Left ventricle myocardium inferior (tissue), 1 donor: ENCODE results near the gene C19orf67. TPM values are rescaled to one million over a fixed set of nuclear protein-coding genes. Genes with fewer than 3 reads are reported as not detected.

ENCODE experiments used
- DNase-seq: peaks from one replicate; pipeline ENCODE4 v3.0.0-alpha.2; 2020
- H3K27ac ChIP-seq: fragments of 200-600 bp; replicated peaks from 2 replicates; pipeline ENCODE4 v1.8.0; 2021
- H3K27me3 ChIP-seq: fragments of 200-600 bp; 2 replicates; pipeline ENCODE4 v1.8.0; 2021; ENCODE audit warnings: low read depth
- H3K36me3 ChIP-seq: fragments of 200-600 bp; 2 replicates; pipeline ENCODE4 v1.8.0; 2021
- H3K4me1 ChIP-seq: fragments of 200-600 bp; 2 replicates; pipeline ENCODE4 v1.8.0; 2021
- H3K4me3 ChIP-seq: fragments of 200-600 bp; 2 replicates; pipeline ENCODE4 v1.8.0; 2021; ENCODE audit warnings: mild to moderate bottlenecking, moderate library complexity
- H3K9me3 ChIP-seq: fragments of 200-600 bp; replicated peaks from 2 replicates; pipeline ENCODE4 v1.8.0; 2021
- CTCF ChIP-seq: fragments of 200-600 bp; IDR thresholded peaks from 2 replicates; pipeline ENCODE4 v1.8.0; 2021; ENCODE audit warnings: antibody characterized with exemption, mild to moderate bottlenecking, borderline replicate concordance
- intact Hi-C: fragments of 100-400 bp; cut with micrococcal nuclease; formaldehyde crosslinking; loops from one replicate; pipeline ENCODE4 v1.11.0; 2022
- total RNA-seq: library from RNA; stranded (reverse); fragmentation: NEBNext Ultra II Directional; extraction: Animal tissue kit (Norgen Biotek cat#: 25700); gene quantifications from one replicate; pipeline ENCODE4 v1.2.1, GENCODE V29; 2021
- donor health status: DM: no; HTN: yes; CAD: no; lungs with severe emphysema.

The C19orf67 gene
- total RNA-seq, 1 donor from 2014 or later = not detected

GRCh38 chr19:14120497-14120780 lies 34.9 kb upstream of the C19orf67 start:
- intact Hi-C loops = no loop called here
- no peaks in the 10 kb centered on the region for H3K27me3 ChIP-seq
- TF ChIP-seq CTCF = no peak
- peak overlapping the region; percentile 100 for H3K27ac ChIP-seq
- peaks cover 43% of the 10 kb centered on the region for H3K4me1 ChIP-seq
- H3K36me3 ChIP-seq = no peaks in the 10 kb centered on the region
- H3K9me3 ChIP-seq = no peaks in the 10 kb centered on the region
- no peak for DNase-seq
- H3K4me3 ChIP-seq = no peak overlapping the region

- H3K4me3 ChIP-seq = peak overlapping the region; percentile 71
- DNase-seq = no peak
- peaks cover 48% of the 10 kb centered on the region for H3K4me1 ChIP-seq
- H3K36me3 ChIP-seq = no peaks in the 10 kb centered on the region
- TF ChIP-seq CTCF = no peak
- H3K9me3 ChIP-seq = no peaks in the 10 kb centered on the region
- H3K27me3 ChIP-seq = no peaks in the 10 kb centered on the region
- intact Hi-C loops = no loop called here
- H3K27ac ChIP-seq = peak overlapping the region; percentile 100
These were observed 34.3 kb upstream of the C19orf67 start for GRCh38 chr19:14119644-14120496.

- Histone ChIP-seq H3K36me3 (no peaks in the 10 kb centered on the region), H3K4me3 (peak overlapping the region; percentile 71), H3K27ac (peak overlapping the region; percentile 100), H3K9me3 (no peaks in the 10 kb centered on the region), H3K4me1 (peaks cover 56% of the 10 kb centered on the region), H3K27me3 (no peaks in the 10 kb centered on the region)
- TF ChIP-seq CTCF = no peak
- intact Hi-C loops = no loop called here
- DNase-seq = no peak
These were observed 33.6 kb upstream of the C19orf67 start for GRCh38 chr19:14119146-14119545.

- DNase-seq = peak; percentile 77
- peak overlapping the region; percentile 71 for H3K4me3 ChIP-seq
- H3K9me3 ChIP-seq = no peaks in the 10 kb centered on the region
- H3K4me1 ChIP-seq = peaks cover 63% of the 10 kb centered on the region
- intact Hi-C loops = no loop called here
- H3K27me3 ChIP-seq = no peaks in the 10 kb centered on the region
- H3K36me3 ChIP-seq = no peaks in the 10 kb centered on the region
- H3K27ac ChIP-seq = peak overlapping the region; percentile 100
- TF ChIP-seq CTCF = no peak
These were observed 32.8 kb upstream of the C19orf67 start for GRCh38 chr19:14118165-14119051.

GRCh38 chr19:14117668-14118164 lies 32.1 kb upstream of the C19orf67 start, which contains the start of gene PRKACA:
PRKACA (minus strand) TSS chr19:14117762; CDS start chr19:14117547, 215 bp downstream.
- Histone ChIP-seq H3K9me3 (no peaks in the 10 kb centered on the region), H3K4me3 (peak within 1 kb of the TSS; percentile 95), H3K27me3 (no peaks in the 10 kb centered on the region), H3K27ac (peak within 1 kb of the TSS; percentile 100), H3K36me3 (no peaks in the 10 kb centered on the region), H3K4me1 (peaks cover 70% of the 10 kb centered on the region)
- intact Hi-C loops = no loop called here
- TF ChIP-seq CTCF = no peak
- DNase-seq = peak; percentile 99
